Gastrocnemius medialis (tissue), 4 donors: ENCODE measurements around the gene USP6NL. TPM values are rescaled to one million over a fixed set of nuclear protein-coding genes. Genes with fewer than 3 reads are reported as not detected.

ENCODE experiments used
- ATAC-seq, 2 donors: fragments of 150-250 bp; one replicate each; pipeline ENCODE4 v1.9.1; 2016
- DNase-seq, 2 donors: peaks; one replicate each; pipeline ENCODE4 v3.0.0-alpha.2; 2019
- H3K27ac ChIP-seq, 4 donors: fragments of 200-600 bp; sonication (generic); 1 replicate in 1 of 4; 2 replicates in 3 of 4; pipeline ENCODE4 v1.5.1; 2016 to 2018; ENCODE audit warnings: mild to moderate bottlenecking in 2 of 4, moderate library complexity in 1 of 4
- H3K27me3 ChIP-seq, 3 donors: fragments of 200-600 bp; sonication (generic) in 2 of 3; 1 replicate in 1 of 3; 2 replicates in 2 of 3; pipeline versions ENCODE4 v1.5.1 to v1.6.0; 2016 to 2019; ENCODE audit warnings: mild to moderate bottlenecking in 1 of 3, moderate library complexity in 1 of 3
- H3K36me3 ChIP-seq, 2 donors: fragments of 200-600 bp; sonication (generic) in 1 of 2; one replicate each; pipeline ENCODE4 v1.5.1; 2017 to 2018
- H3K4me1 ChIP-seq, 2 donors: fragments of 200-600 bp; sonication (generic) in 1 of 2; one replicate each; pipeline ENCODE4 v1.5.1; 2016 to 2017; ENCODE audit warnings: mild to moderate bottlenecking in 2 of 2
- H3K4me3 ChIP-seq, 4 donors: fragments of 200-600 bp; sonication (generic) in 3 of 4; 1 replicate in 1 of 4; 2 replicates in 3 of 4; pipeline ENCODE4 v1.5.1; 2016 to 2019; ENCODE audit warnings: mild to moderate bottlenecking in 2 of 4
- H3K9me3 ChIP-seq, 3 donors: fragments of 200-600 bp; sonication (generic) in 2 of 3; 1 replicate in 1 of 3; 2 replicates in 2 of 3; pipeline ENCODE4 v1.5.1; 2016 to 2019
- POLR2A ChIP-seq, 2 donors: fragments of 450-650 bp; IDR thresholded peaks; one replicate each; pipeline ENCODE4 v1.6.1; 2017; ENCODE audit warnings: antibody characterized with exemption in 2 of 2, mild to moderate bottlenecking in 2 of 2, moderate library complexity in 2 of 2
- in situ Hi-C, 4 donors: fragments of 200-750 bp; cut with MboI; loops; one replicate each; pipeline versions ENCODE4 v1.15.0 to v1.8.0; 2017; ENCODE audit warnings: low sequenced_read_pairs in 4 of 4
- intact Hi-C: fragments of 100-400 bp; cut with DNase I; formaldehyde crosslinking; loops from one replicate; pipeline ENCODE4 v1.15.1; 2023; ENCODE audit warnings: low total_unique reads
- total RNA-seq, 4 donors: library from RNA; depleted of rRNA; stranded (reverse); fragments of >200 nt; gene quantifications; one replicate each; pipeline versions ENCODE4 v1.1.0 to v1.2.3, GENCODE V29; 2016
- TF ChIP-seq, protein P1 (sequence below), 5 experiments: fragments of 450-650 bp in 3 of 5; fragments of 200-600 bp in 2 of 5; sonication (generic) in 2 of 5; IDR thresholded peaks in 4 of 5; conservative IDR thresholded peaks in 1 of 5; 1 replicate in 4 of 5; 2 replicates in 1 of 5; pipeline ENCODE4 v1.5.1; 2016 to 2019; ENCODE audit warnings: antibody characterized with exemption in 5 of 5, mild to moderate bottlenecking in 3 of 5, moderate library complexity in 3 of 5

The USP6NL gene
- total RNA-seq, 4 donors from 2014 or later: 5.6 to 6.2 (median 5.9) TPM

DNA sequence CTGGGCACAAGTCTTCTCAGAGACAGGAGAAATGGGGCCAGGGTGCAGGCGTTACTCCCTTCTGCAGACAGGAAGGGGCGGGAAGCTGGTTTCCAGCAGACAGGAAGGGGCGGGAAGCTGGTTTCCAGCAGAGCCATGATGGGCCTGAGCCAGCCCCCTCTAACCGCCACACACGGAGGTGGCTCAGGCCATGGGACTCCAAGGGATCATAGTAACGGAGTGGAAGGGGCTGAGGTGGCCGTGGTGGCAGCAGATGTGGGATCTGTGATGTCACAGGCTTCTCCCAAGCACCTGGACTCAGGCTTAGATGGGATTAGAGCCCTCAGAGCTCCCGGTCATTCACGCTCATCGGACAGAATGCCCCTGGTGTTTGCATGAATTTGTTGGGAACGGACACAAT is 177.8 kb downstream of the USP6NL start:
- intact Hi-C loops (no loop called here), in situ Hi-C loops (no loop called here)
- TF ChIP-seq POLR2A (IDR thresholded peaks at IDR 0.05): no peak
- TF ChIP-seq, protein P1, sequence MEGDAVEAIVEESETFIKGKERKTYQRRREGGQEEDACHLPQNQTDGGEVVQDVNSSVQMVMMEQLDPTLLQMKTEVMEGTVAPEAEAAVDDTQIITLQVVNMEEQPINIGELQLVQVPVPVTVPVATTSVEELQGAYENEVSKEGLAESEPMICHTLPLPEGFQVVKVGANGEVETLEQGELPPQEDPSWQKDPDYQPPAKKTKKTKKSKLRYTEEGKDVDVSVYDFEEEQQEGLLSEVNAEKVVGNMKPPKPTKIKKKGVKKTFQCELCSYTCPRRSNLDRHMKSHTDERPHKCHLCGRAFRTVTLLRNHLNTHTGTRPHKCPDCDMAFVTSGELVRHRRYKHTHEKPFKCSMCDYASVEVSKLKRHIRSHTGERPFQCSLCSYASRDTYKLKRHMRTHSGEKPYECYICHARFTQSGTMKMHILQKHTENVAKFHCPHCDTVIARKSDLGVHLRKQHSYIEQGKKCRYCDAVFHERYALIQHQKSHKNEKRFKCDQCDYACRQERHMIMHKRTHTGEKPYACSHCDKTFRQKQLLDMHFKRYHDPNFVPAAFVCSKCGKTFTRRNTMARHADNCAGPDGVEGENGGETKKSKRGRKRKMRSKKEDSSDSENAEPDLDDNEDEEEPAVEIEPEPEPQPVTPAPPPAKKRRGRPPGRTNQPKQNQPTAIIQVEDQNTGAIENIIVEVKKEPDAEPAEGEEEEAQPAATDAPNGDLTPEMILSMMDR (IDR thresholded peaks at IDR 0.05 in 4 of 5, conservative IDR thresholded peaks at IDR 0.05 in 1 of 5): no peak
- Histone ChIP-seq H3K27ac (no peak overlapping the region), H3K4me1 (no peaks in the 10 kb centered on the region), H3K9me3 (no peaks in the 10 kb centered on the region), H3K27me3 (no peaks in the 10 kb centered on the region), H3K36me3 (no peaks in the 10 kb centered on the region), H3K4me3 (no peak overlapping the region)
- ATAC-seq (no peak), DNase-seq (no peak)

DNA sequence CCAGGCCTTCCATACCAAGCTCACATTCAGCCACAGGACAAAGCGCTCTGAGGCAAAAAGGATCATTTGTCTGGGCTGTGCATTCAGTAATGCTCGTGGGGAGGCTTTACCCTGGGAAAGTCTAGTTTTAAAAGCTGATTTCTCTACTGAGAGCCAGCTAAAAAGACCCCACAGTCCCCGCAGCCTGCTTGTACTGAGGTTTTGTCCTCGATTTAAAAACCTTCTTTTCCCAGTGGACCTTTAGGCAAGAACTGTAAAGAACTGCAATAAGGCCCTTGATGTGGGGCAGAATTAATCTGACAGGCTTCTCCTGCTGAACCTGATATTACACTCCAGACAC is 180.3 kb downstream of the USP6NL start:
- in situ Hi-C loops: no loop called here

DNA sequence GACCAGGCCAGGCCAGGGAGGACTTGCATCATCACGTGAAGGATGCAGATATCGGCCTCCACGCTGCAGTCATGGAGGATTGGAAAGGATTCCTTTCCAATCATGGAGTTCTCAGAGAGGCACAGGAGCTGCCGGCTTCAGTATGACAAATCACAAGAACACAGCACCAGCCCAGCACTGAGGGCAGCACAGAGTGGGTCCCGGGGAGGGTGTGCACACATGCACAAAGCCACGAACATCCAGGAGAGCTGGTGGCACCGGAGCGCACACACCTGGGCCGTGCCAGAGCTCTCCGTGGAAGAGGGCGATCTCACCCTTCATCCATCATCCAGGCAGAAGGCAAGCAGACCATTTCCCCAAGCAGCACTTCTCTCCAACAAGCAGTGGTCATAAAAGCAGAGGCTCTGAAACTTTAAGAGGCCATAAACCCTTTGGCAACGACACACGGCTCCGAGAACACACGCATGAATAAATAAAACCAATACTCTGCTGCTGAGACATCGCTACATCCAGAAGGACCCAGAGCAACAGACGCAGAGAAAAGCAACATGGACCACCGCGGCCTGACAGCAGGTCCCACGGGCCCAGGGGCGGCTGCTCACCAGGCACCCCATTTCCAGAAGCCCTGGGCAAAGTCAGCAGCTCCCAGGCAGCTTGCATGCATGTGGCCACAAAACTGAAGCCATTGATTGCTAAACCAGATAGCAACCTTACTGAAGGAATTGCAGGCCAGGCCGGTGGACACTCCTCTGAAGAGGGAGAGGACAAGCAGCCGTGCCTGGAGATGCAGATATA is 180.8 kb downstream of the USP6NL start:
- TF ChIP-seq POLR2A (IDR thresholded peaks at IDR 0.05): no peak
- TF ChIP-seq, protein P1 (IDR thresholded peaks at IDR 0.05 in 4 of 5, conservative IDR thresholded peaks at IDR 0.05 in 1 of 5): no peak
- no peak for DNase-seq
- in situ Hi-C loops: no loop called here

More for the DNA sequence above, 180.3 kb downstream of the USP6NL start:
- no peaks in the 10 kb centered on the region for H3K9me3 ChIP-seq
- H3K27me3 ChIP-seq: no peaks in the 10 kb centered on the region
- TF ChIP-seq, protein P1 (IDR thresholded peaks at IDR 0.05 in 4 of 5, conservative IDR thresholded peaks at IDR 0.05 in 1 of 5): no peak
- ATAC-seq (no peak), DNase-seq (no peak)
- H3K4me1 ChIP-seq: no peaks in the 10 kb centered on the region
- no peaks in the 10 kb centered on the region for H3K36me3 ChIP-seq
- intact Hi-C loops: no loop called here
- no peak overlapping the region for H3K4me3 ChIP-seq
- no peak overlapping the region for H3K27ac ChIP-seq

DNA sequence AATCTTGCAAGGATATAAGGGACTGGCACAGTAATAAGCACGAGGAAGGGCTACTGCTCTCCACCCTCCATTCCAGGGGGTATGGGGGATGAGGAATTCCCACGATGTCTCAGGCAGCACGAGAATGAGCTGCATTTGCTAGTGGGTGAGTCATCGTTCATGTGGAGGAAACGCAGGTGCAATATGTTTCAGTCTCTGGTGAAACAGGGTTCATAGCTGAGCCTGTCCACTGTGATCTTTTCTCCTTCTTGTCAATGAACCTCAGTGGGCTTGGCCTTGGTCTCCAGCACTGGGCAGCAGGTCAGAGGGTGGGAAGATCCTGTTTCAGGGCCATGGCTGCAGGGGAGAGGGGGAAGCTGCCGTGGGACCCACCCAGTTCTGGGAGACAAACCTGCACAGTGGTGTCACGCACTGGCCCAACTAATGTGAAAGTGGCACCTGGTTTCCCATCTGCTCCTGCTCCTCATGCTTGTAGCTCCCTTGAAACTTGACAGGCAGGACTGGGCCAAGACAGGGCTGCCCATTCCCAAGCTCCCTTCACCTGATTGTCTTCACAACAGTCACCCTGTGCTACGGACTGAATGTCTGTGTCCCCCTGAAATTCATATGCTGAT is 181.9 kb downstream of the USP6NL start:
- H3K9me3 ChIP-seq: no peaks in the 10 kb centered on the region
- no peaks in the 10 kb centered on the region for H3K36me3 ChIP-seq
- H3K4me1 ChIP-seq: no peaks in the 10 kb centered on the region
- intact Hi-C loops: no loop called here
- in situ Hi-C loops: no loop called here
- H3K4me3 ChIP-seq: no peak overlapping the region
- no peak overlapping the region for H3K27ac ChIP-seq
- no peak for DNase-seq
- no peak for ATAC-seq
- H3K27me3 ChIP-seq: no peaks in the 10 kb centered on the region
- TF ChIP-seq, protein P1 (IDR thresholded peaks at IDR 0.05 in 4 of 5, conservative IDR thresholded peaks at IDR 0.05 in 1 of 5): no peak
- no peak for TF ChIP-seq POLR2A (IDR thresholded peaks at IDR 0.05)

More for the DNA sequence above, 180.8 kb downstream of the USP6NL start:
- H3K9me3 ChIP-seq: no peaks in the 10 kb centered on the region
- no peaks in the 10 kb centered on the region for H3K4me1 ChIP-seq
- H3K27ac ChIP-seq: no peak overlapping the region
- intact Hi-C loops: no loop called here
- no peak for ATAC-seq
- no peaks in the 10 kb centered on the region for H3K36me3 ChIP-seq
- H3K4me3 ChIP-seq: no peak overlapping the region
- H3K27me3 ChIP-seq: no peaks in the 10 kb centered on the region
